Fibroblast of lung (primary cell): Measurements from ENCODE around the gene CTNNA2. TPM values are rescaled to one million over a fixed set of nuclear protein-coding genes. Genes with fewer than 3 reads are reported as not detected.

Experiments
- DNase-seq, 2 donors: peaks; one replicate each; pipeline versions ENCODE4 v3.0.0 to v3.0.0-alpha.2; 2010; ENCODE audit warnings: low read depth in 2 of 2
- H2AFZ ChIP-seq: 2 replicates; pipeline ENCODE4 v1.5.1; 2012; ENCODE audit warnings: low read length, control low read depth, inconsistent platforms
- H3K27ac ChIP-seq: 2 replicates; pipeline ENCODE4 v1.5.1; 2011; ENCODE audit warnings: low read length, control low read depth; ENCODE audit not compliant: insufficient read depth
- H3K27me3 ChIP-seq: 2 replicates; pipeline ENCODE4 v1.5.1; 2011; ENCODE audit warnings: mild to moderate bottlenecking, low read length; ENCODE audit not compliant: control insufficient read depth, insufficient read depth
- H3K36me3 ChIP-seq: 2 replicates; pipeline ENCODE4 v1.5.1; 2011; ENCODE audit warnings: low read length; ENCODE audit not compliant: control insufficient read depth, insufficient read depth
- H3K4me1 ChIP-seq: 2 replicates; pipeline ENCODE4 v1.5.1; 2011; ENCODE audit warnings: low read length; ENCODE audit not compliant: control insufficient read depth, insufficient read depth; ENCODE audit errors: extremely low read depth
- H3K4me2 ChIP-seq: 2 replicates; pipeline ENCODE4 v1.5.1; 2011; ENCODE audit warnings: low read length, control low read depth; ENCODE audit not compliant: insufficient read depth; ENCODE audit errors: extremely low read depth
- H3K4me3 ChIP-seq, 4 experiments: fragments of 200-600 bp in 1 of 4; sonication (generic) in 1 of 4; replicated peaks in 1 of 4; 2 replicates each; pipeline ENCODE4 v1.5.1; 2011 to 2016; ENCODE audit warnings: low read length in 4 of 4, low read depth in 3 of 4, mild to moderate bottlenecking in 3 of 4, control low read depth in 2 of 4, inconsistent platforms in 1 of 4, mixed read lengths in 1 of 4; ENCODE audit not compliant: insufficient read depth in 1 of 4; ENCODE audit errors: control extremely low read depth in 1 of 4
- H3K79me2 ChIP-seq: 2 replicates; pipeline ENCODE4 v1.5.1; 2012; ENCODE audit warnings: mild to moderate bottlenecking, low read length, inconsistent platforms; ENCODE audit not compliant: control insufficient read depth, insufficient read depth
- H3K9ac ChIP-seq: 2 replicates; pipeline ENCODE4 v1.5.1; 2011; ENCODE audit warnings: mild to moderate bottlenecking, low read length, control low read depth; ENCODE audit not compliant: insufficient read depth
- H3K9me3 ChIP-seq: 2 replicates; pipeline ENCODE4 v1.5.1; 2012; ENCODE audit warnings: low read depth, low read length; ENCODE audit not compliant: control insufficient read depth, insufficient read depth
- H4K20me1 ChIP-seq: 2 replicates; pipeline ENCODE4 v1.5.1; 2011; ENCODE audit warnings: low read length; ENCODE audit not compliant: control insufficient read depth, insufficient read depth; ENCODE audit errors: extremely low read depth
- EZH2 ChIP-seq: IDR thresholded peaks from 2 replicates; pipeline ENCODE4 v1.5.1; 2012; ENCODE audit warnings: low read length, control low read depth, mild to moderate bottlenecking; ENCODE audit errors: missing control alignments
- polyA plus RNA-seq, 2 donors: library from polyadenylated mRNA; depleted of rRNA in 1 of 2; stranded (reverse) in 1 of 2; unstranded in 1 of 2; fragments of >200 nt; gene quantifications; 2 replicates each; pipeline ENCODE4 v1.2.1, GENCODE V29; 2011 to 2012; ENCODE audit warnings: missing spikeins in 1 of 2
- total RNA-seq: library from RNA; depleted of rRNA; stranded (reverse); fragments of >200 nt; gene quantifications from 2 replicates; pipeline ENCODE4 v1.2.1, GENCODE V29; 2014
- TF ChIP-seq, protein P1 (sequence below), 2 donors: IDR thresholded peaks in 1 of 2; conservative IDR thresholded peaks in 1 of 2; 1 replicate in 1 of 2; 2 replicates in 1 of 2; pipeline ENCODE4 v1.5.1; 2011 to 2012; ENCODE audit warnings: low read length in 2 of 2, control low read depth in 1 of 2, inconsistent platforms in 1 of 2, low read depth in 1 of 2, mild to moderate bottlenecking in 1 of 2

Gene CTNNA2
- total and polyA plus RNA-seq, 2 donors (not counting 1 experiment from before 2014, with no cell fraction given) = not detected

DNA sequence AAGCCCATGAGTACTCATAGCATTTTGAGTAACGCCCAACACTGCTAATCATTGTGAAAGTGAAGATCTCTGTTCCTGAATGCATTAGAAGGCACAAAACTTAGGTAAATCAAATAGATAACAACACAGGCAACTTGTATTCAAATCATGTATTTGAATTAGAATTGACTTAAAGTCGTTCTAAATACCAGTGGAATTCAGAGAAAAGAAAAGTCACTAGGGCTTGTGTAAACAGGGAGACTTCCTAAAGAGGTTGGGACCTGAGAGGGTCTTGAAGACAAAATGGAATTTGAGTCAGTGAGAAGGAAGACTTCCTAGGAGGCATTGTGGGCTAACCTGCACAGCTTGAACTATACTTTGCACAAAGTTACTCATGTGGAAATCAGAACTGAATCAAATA, 127.2 kb downstream of the CTNNA2 start:
- Histone ChIP-seq H2AFZ (no peak overlapping the region), H3K9ac (no peak overlapping the region), H3K36me3 (no peaks in the 10 kb centered on the region), H3K4me1 (no peaks in the 10 kb centered on the region), H3K27me3 (no peaks in the 10 kb centered on the region), H3K79me2 (no peaks in the 10 kb centered on the region), H4K20me1 (no peaks in the 10 kb centered on the region), H3K9me3 (no peaks in the 10 kb centered on the region), H3K27ac (no peak overlapping the region), H3K4me2 (no peak overlapping the region), H3K4me3 (no peak overlapping the region)
- TF ChIP-seq EZH2 = no peak
- TF ChIP-seq, protein P1, sequence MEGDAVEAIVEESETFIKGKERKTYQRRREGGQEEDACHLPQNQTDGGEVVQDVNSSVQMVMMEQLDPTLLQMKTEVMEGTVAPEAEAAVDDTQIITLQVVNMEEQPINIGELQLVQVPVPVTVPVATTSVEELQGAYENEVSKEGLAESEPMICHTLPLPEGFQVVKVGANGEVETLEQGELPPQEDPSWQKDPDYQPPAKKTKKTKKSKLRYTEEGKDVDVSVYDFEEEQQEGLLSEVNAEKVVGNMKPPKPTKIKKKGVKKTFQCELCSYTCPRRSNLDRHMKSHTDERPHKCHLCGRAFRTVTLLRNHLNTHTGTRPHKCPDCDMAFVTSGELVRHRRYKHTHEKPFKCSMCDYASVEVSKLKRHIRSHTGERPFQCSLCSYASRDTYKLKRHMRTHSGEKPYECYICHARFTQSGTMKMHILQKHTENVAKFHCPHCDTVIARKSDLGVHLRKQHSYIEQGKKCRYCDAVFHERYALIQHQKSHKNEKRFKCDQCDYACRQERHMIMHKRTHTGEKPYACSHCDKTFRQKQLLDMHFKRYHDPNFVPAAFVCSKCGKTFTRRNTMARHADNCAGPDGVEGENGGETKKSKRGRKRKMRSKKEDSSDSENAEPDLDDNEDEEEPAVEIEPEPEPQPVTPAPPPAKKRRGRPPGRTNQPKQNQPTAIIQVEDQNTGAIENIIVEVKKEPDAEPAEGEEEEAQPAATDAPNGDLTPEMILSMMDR (conservative IDR thresholded peaks at IDR 0.05 in 1 of 2, IDR thresholded peaks at IDR 0.05 in 1 of 2; ENCODE audit: low read depth in 1 of 2, low read length in 2 of 2) = no peak
- DNase-seq = no peak

DNA sequence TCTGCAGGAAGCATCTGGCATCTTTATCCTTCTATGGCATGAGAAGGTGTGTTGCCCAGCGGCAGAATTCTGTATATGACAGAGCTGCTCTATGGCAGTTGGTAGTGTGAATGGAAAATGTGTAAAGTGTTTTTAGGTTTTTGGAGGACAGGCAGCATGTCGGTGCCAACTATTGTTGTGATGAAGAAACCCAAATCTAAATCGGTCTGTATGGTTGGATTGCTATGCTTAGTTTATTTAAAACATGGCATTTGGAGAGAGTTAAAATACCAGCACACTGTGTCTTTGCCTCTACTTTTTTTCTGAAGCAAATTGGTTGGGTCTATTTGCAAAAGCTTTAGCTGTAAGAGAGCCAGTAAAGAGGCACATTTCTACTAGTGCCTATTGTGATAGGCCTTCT, 136.7 kb downstream of the CTNNA2 start:
- Histone ChIP-seq H3K27me3 (no peaks in the 10 kb centered on the region), H3K4me3 (no peak overlapping the region), H3K27ac (no peak overlapping the region), H2AFZ (no peak overlapping the region), H3K9ac (no peak overlapping the region), H3K4me1 (no peaks in the 10 kb centered on the region), H3K79me2 (no peaks in the 10 kb centered on the region), H3K4me2 (no peak overlapping the region), H3K9me3 (no peaks in the 10 kb centered on the region), H3K36me3 (no peaks in the 10 kb centered on the region), H4K20me1 (no peaks in the 10 kb centered on the region)
- DNase-seq = no peak
- TF ChIP-seq, protein P1 (conservative IDR thresholded peaks at IDR 0.05 in 1 of 2, IDR thresholded peaks at IDR 0.05 in 1 of 2; ENCODE audit: low read depth in 1 of 2, low read length in 2 of 2) = no peak
- TF ChIP-seq EZH2 = no peak

DNA sequence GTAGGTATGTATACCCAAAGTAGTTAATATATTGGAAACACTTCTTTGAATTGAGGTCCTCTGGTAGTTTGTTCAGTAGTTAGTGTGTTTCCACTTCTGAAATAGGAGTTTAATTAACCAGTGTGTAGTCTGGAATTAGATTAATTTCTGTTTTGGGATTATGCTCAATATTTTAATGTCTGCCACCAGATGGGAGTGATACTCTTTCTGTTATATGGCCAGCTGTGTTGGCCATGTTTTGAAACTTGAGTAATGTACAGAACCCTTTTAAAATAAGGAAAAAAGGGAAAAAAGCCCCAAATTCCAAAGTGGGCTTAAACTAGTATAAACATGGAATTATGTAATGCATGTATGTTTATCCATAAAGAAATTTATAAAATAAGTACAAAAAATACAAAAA, 147.7 kb downstream of the CTNNA2 start:
- H3K9me3 ChIP-seq = no peaks in the 10 kb centered on the region
- TF ChIP-seq EZH2 = no peak
- TF ChIP-seq, protein P1 (conservative IDR thresholded peaks at IDR 0.05 in 1 of 2, IDR thresholded peaks at IDR 0.05 in 1 of 2; ENCODE audit: low read depth in 1 of 2, low read length in 2 of 2) = peak in 1 of 2 donors; percentile 18
- no peaks in the 10 kb centered on the region for H3K36me3 ChIP-seq
- no peaks in the 10 kb centered on the region for H3K79me2 ChIP-seq
- H3K4me2 ChIP-seq = no peak overlapping the region
- H2AFZ ChIP-seq = no peak overlapping the region
- H3K27ac ChIP-seq = no peak overlapping the region
- H3K4me3 ChIP-seq = no peak overlapping the region
- no peaks in the 10 kb centered on the region for H4K20me1 ChIP-seq
- H3K4me1 ChIP-seq = no peaks in the 10 kb centered on the region
- no peaks in the 10 kb centered on the region for H3K27me3 ChIP-seq
- peak in 1 of 2 donors; percentile 5 for DNase-seq
- H3K9ac ChIP-seq = no peak overlapping the region
